Fibroblast of upper back skin (primary cell): ENCODE data around the gene BRAT1.

ENCODE experiments used
- DNase-seq: peaks from one replicate; pipeline ENCODE4 v3.0.0-alpha.2; 2013

The BRAT1 gene

DNA sequence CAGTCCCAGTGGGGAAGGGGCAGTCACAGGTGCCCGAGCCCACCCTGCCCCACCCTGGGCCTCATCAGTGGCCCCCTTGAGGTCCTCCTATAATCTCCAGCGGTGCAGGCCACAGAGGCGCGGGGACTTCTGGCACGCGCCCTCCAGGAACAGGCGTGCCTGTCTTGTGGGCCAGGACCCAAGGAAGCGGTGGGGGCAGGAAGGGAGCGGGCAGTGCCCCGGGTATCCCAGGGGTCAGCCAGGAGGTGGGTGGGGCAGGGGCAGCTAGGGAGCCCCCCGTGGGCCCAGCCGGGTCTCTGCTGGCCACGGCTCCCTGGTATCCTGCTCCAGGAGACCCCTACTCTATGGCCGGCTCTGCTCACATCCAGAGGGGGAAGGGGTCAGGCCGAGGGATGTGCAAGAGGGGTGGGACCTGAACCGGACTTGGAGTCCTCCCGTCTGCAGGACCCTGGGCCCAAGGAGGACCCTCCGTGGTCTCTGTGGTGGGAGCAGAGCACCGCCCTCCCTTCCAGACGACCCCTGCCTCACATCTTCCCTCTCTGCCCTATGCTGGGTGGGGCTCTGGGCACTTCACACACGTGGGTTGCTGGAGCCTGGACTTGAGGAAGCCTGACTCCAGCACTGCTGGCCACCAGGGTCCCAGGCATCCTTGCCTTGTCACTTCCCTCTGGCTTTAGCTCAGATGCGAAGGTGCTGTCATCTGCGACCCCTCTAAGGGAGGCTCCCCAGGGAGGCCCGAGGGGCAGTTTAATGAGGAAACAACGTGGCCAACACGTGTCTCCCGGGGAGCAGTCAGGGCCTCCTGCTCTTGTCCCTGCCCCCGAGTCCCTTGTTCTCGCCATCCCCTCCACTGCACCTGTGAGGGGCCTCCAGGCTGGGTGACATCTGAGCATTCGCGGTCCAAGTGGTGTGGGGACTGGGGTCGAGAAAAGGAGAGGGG lies 60.9 kb downstream of the BRAT1 start:
- DNase-seq = no peak

DNA sequence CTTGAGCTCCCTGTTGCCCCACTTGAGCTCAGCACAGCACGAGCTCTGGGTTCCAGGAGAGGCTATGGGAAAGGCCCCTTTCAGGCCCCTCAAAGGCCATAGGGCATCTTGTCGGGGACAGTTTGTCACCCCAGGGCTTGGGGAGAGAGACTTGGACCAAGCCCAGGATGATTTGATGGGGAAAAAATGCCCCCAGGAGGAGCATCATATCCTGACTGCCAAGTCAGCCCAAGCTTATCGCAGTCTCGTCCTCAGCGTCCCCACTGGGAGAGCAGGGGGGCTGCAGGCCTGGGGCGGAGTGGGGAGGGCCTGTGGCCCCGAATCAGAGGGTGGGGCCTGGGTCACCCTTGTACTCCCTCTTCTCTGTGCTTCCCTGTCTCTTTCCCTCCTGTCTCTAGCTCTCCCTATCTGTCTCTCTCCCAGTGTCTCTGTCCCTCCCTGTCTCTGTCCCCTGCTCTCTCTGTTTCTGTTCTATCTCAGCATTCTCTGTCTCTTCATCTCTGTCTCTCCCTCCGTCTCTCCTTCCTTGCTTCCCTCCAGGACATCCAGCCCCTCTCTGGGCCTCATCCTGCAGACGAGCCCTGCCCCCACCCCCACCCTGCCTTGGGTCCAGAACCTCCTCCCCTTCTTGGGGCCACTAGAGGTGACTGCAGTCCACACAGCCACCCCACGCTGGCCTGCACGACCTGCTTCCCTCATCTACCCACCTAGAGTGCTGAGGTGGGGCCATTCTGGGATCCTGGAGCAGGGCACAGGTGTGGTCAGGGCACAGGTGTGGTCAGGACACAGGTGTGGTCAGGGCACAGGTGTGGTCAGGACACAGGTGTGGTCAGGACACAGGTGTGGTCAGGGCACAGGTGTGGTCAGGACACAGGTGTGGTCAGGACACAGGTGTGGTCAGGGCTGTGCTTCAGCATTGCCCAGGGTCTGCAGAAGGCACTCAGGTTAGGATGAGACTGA lies 61.8 kb downstream of the BRAT1 start:
- peak; percentile 33 for DNase-seq

DNA sequence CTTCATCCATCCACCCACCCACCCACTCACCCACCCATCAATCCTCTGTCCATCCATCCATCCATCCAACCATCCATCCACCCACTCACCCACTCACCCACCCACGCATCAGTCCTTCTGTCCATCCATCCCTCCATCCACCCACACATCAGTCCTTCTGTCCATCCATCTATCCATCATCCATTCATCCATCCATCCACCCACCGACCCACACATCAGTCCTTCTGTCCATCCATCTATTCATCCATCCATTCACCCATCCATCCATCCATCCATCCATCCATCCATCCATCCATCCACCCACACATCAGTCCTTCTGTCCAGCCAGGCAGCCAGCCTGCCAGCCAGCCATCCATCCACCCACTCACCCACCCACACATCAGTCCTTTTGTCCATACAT lies 63.3 kb downstream of the BRAT1 start:
- no peak for DNase-seq

- no peak for DNase-seq
These were observed 65.1 kb downstream of the BRAT1 start for GRCh38 chr7:2490181-2490651.

GRCh38 chr7:2488681-2489080 lies 66.6 kb downstream of the BRAT1 start:
- no peak for DNase-seq

GRCh38 chr7:2488272-2488645 lies 67.1 kb downstream of the BRAT1 start:
- DNase-seq = no peak
